H1 (cell line): ENCODE measurements around the gene ZNF592. TPM values are rescaled to one million over a fixed set of nuclear protein-coding genes. Genes with fewer than 3 reads are reported as not detected.

Source experiments
- CTCF ChIA-PET: fragments of 300-600 bp; sonication (Branson Sonifier 250); formaldehyde crosslinking; loops from one replicate; lab custom pipeline; 2021; ENCODE audit not compliant: partially characterized antibody; lab: Charles Lee
- POLR2A ChIA-PET: fragments of 300-600 bp; sonication (Branson Sonifier 250); formaldehyde crosslinking; loops from one replicate; lab custom pipeline; 2021; ENCODE audit warnings: inconsistent platforms; ENCODE audit not compliant: partially characterized antibody; lab: Charles Lee
- DNase-seq, 2 experiments: peaks; one replicate each; pipeline versions ENCODE4 v3.0.0 to v3.0.0-alpha.2; 2010 to 2022; ENCODE audit warnings: low spot score in 2 of 2, low read depth in 1 of 2, mixed read lengths in 1 of 2
- FAIRE-seq: peaks from 2 replicates; lab custom pipeline; 2011; peaks lifted over from hg19 to GRCh38; lab: Jason Lieb, UNC
- H2AFZ ChIP-seq: 2 replicates; pipeline ENCODE4 v1.8.1; 2012; ENCODE audit warnings: low read length, inconsistent platforms
- H2AK5ac ChIP-seq: 2 replicates; pipeline ENCODE4 v1.6.1; 2013; ENCODE audit warnings: low read depth, low read length
- H2BK120ac ChIP-seq: replicated peaks from 2 replicates; pipeline ENCODE3; 2013; ENCODE audit warnings: low read depth, low read length, inconsistent platforms
- H2BK12ac ChIP-seq: 2 replicates; pipeline ENCODE4 v1.6.1; 2013; ENCODE audit warnings: low read depth, low read length
- H2BK15ac ChIP-seq: 2 replicates; pipeline ENCODE4 v1.6.1; 2013; ENCODE audit warnings: low read length
- H2BK20ac ChIP-seq: 2 replicates; pipeline ENCODE4 v1.6.1; 2013; ENCODE audit warnings: low read length
- H2BK5ac ChIP-seq: 2 replicates; pipeline ENCODE4 v1.6.1; 2013; ENCODE audit warnings: low read depth, low read length
- H3K14ac ChIP-seq: 2 replicates; pipeline ENCODE4 v1.6.1; 2013; ENCODE audit warnings: inconsistent platforms; ENCODE audit not compliant: insufficient read length
- H3K18ac ChIP-seq: 2 replicates; pipeline ENCODE4 v1.6.1; 2013; ENCODE audit warnings: low read length; ENCODE audit errors: extremely low read depth
- H3K23ac ChIP-seq: 2 replicates; pipeline ENCODE4 v1.6.1; 2013; ENCODE audit warnings: inconsistent platforms; ENCODE audit not compliant: insufficient read length
- H3K23me2 ChIP-seq: 2 replicates; pipeline ENCODE4 v1.6.1; 2013; ENCODE audit warnings: low read depth, low read length
- H3K27ac ChIP-seq: 2 replicates; pipeline ENCODE4 v1.6.1; 2011; ENCODE audit warnings: low read depth, low read length, inconsistent platforms
- H3K27me3 ChIP-seq, 4 experiments: replicated peaks in 1 of 4; 1 replicate in 1 of 4; 2 replicates in 3 of 4; pipeline versions ENCODE4 v1.6.1 to v1.8.1; 2011 to 2013; ENCODE audit warnings: low read length in 3 of 4, mild to moderate bottlenecking in 3 of 4, inconsistent platforms in 2 of 4, mixed read lengths in 2 of 4, moderate library complexity in 1 of 4; ENCODE audit not compliant: control insufficient read depth in 3 of 4, insufficient read depth in 3 of 4; ENCODE audit errors: extremely low read depth in 1 of 4
- H3K36me3 ChIP-seq, 4 experiments: 2 replicates each; pipeline versions ENCODE4 v1.6.1 to v1.8.1; 2011 to 2013; ENCODE audit warnings: mild to moderate bottlenecking in 4 of 4, low read length in 3 of 4, moderate library complexity in 2 of 4, control low read depth in 1 of 4, inconsistent platforms in 1 of 4; ENCODE audit not compliant: insufficient read depth in 4 of 4, control insufficient read depth in 2 of 4
- H3K4ac ChIP-seq: replicated peaks from 2 replicates; pipeline ENCODE3; 2013; ENCODE audit warnings: low read length, low read depth, mixed read lengths, inconsistent platforms; ENCODE audit not compliant: insufficient read length
- H3K4me1 ChIP-seq, 4 experiments: replicated peaks in 1 of 4; 1 replicate in 1 of 4; 2 replicates in 3 of 4; pipeline versions ENCODE4 v1.6.1 to v1.8.1; 2011 to 2013; ENCODE audit warnings: low read length in 3 of 4, inconsistent platforms in 2 of 4, mixed read lengths in 1 of 4; ENCODE audit not compliant: insufficient read depth in 4 of 4, control insufficient read depth in 3 of 4
- H3K4me2 ChIP-seq, 2 experiments: 2 replicates each; pipeline versions ENCODE4 v1.6.1 to v1.8.1; 2011 to 2013; ENCODE audit warnings: low read depth in 2 of 2, low read length in 2 of 2, control low read depth in 1 of 2, inconsistent platforms in 1 of 2, mild to moderate bottlenecking in 1 of 2; ENCODE audit not compliant: insufficient read depth in 1 of 2
- H3K4me3 ChIP-seq, 4 experiments: fragments of 200-600, 300-600 bp in 1 of 4; sonication (generic), shearing (Covaris generic), sonication (Bioruptor Twin) in 1 of 4; 2 replicates each; pipeline versions ENCODE4 v1.5.1 to v1.8.1; 2011 to 2016; ENCODE audit warnings: low read length in 4 of 4, low read depth in 3 of 4, control low read depth in 2 of 4, inconsistent platforms in 2 of 4, mild to moderate bottlenecking in 2 of 4, mixed read lengths in 1 of 4, moderate library complexity in 1 of 4; ENCODE audit not compliant: insufficient read depth in 2 of 4; ENCODE audit errors: extremely low read depth in 1 of 4
- H3K56ac ChIP-seq: replicated peaks from 2 replicates; pipeline ENCODE3; 2013; ENCODE audit warnings: low read depth, mild to moderate bottlenecking, mixed read lengths, low read length, inconsistent platforms; ENCODE audit not compliant: insufficient read length
- H3K79me1 ChIP-seq: 2 replicates; pipeline ENCODE4 v1.6.1; 2013; ENCODE audit warnings: low read depth, low read length, control low read depth
- H3K79me2 ChIP-seq, 2 experiments: 2 replicates each; pipeline versions ENCODE4 v1.6.1 to v1.8.1; 2012 to 2013; ENCODE audit warnings: low read length in 2 of 2, mild to moderate bottlenecking in 2 of 2, inconsistent platforms in 1 of 2; ENCODE audit not compliant: insufficient read depth in 2 of 2, control insufficient read depth in 1 of 2
- H3K9ac ChIP-seq, 4 experiments: replicated peaks in 1 of 4; 1 replicate in 1 of 4; 2 replicates in 3 of 4; pipeline versions ENCODE4 v1.6.1 to v1.8.1; 2011 to 2013; ENCODE audit warnings: low read depth in 3 of 4, low read length in 3 of 4, control low read depth in 2 of 4, mild to moderate bottlenecking in 2 of 4, moderate library complexity in 2 of 4, inconsistent platforms in 1 of 4; ENCODE audit errors: extremely low read depth in 1 of 4
- H3K9me3 ChIP-seq, 2 experiments: 2 replicates each; pipeline versions ENCODE4 v1.6.1 to v1.8.1; 2012 to 2013; ENCODE audit warnings: mild to moderate bottlenecking in 2 of 2, moderate library complexity in 2 of 2, control low read depth in 1 of 2, inconsistent platforms in 1 of 2, low read depth in 1 of 2, low read length in 1 of 2, mixed read lengths in 1 of 2; ENCODE audit not compliant: insufficient read depth in 2 of 2
- H4K20me1 ChIP-seq, 2 experiments: replicated peaks in 1 of 2; 2 replicates each; pipeline versions ENCODE3 to v1.8.1; 2011 to 2013; ENCODE audit warnings: inconsistent platforms in 2 of 2, low read length in 2 of 2, mild to moderate bottlenecking in 1 of 2; ENCODE audit not compliant: insufficient read depth in 2 of 2, control insufficient read depth in 1 of 2
- H4K5ac ChIP-seq: 2 replicates; pipeline ENCODE4 v1.6.1; 2013; ENCODE audit warnings: low read length, low read depth, mixed read lengths, inconsistent platforms; ENCODE audit not compliant: insufficient read length
- H4K8ac ChIP-seq: 2 replicates; pipeline ENCODE4 v1.8.0; 2013; ENCODE audit warnings: mild to moderate bottlenecking, moderate library complexity, low read length, inconsistent platforms; ENCODE audit not compliant: insufficient read depth; ENCODE audit errors: extremely low read depth
- H4K91ac ChIP-seq: replicated peaks from 2 replicates; pipeline ENCODE3; 2013; ENCODE audit warnings: low read length, mixed read lengths, inconsistent platforms; ENCODE audit not compliant: insufficient read length
- BCL11A ChIP-seq, 2 experiments: IDR thresholded peaks; one replicate each; pipeline ENCODE4 v1.6.1; 2011; ENCODE audit warnings: low read depth in 2 of 2, low read length in 2 of 2, mild to moderate bottlenecking in 2 of 2
- CBX8 ChIP-seq: fragments of 300-800, 300-1000 bp; sonication (generic); IDR thresholded peaks from 2 replicates; pipeline ENCODE4 v1.7.1; 2016; ENCODE audit warnings: low read depth, low read length, borderline replicate concordance
- CHD2 ChIP-seq: IDR thresholded peaks from 2 replicates; pipeline ENCODE4 v1.6.1; 2012; ENCODE audit warnings: low read length, improper control_type of control experiment
- EP300 ChIP-seq, 2 experiments: IDR thresholded peaks; 1 replicate in 1 of 2; 2 replicates in 1 of 2; pipeline ENCODE4 v1.6.1; 2011 to 2012; ENCODE audit warnings: low read depth in 2 of 2, low read length in 2 of 2, mild to moderate bottlenecking in 2 of 2, borderline replicate concordance in 1 of 2, inconsistent platforms in 1 of 2, moderate library complexity in 1 of 2
- RXRA ChIP-seq: IDR thresholded peaks from 2 replicates; pipeline ENCODE4 v1.6.1; 2011; ENCODE audit warnings: low read depth, mild to moderate bottlenecking, low read length, moderate library complexity; ENCODE audit not compliant: insufficient read depth
- WGBS, 2 experiments: shearing (Covaris generic) in 1 of 2; methylation state at CpG; one replicate each; pipeline versions ENCODE4 v1.1.6 to v1.1.7; 2013 to 2015; ENCODE audit warnings: low lambda C conversion rate in 2 of 2, mixed read lengths in 2 of 2, inconsistent platforms in 1 of 2, low coverage in 1 of 2, missing lambda C conversion rate in 1 of 2; ENCODE audit not compliant: insufficient replicate concordance in 2 of 2, insufficient coverage in 1 of 2, insufficient read length in 1 of 2; ENCODE audit errors: extremely low coverage in 1 of 2, missing lambda C conversion rate in 1 of 2; 5-methylcytosine and 5-hydroxymethylcytosine counted together
- polyA plus RNA-seq, 7 experiments: library from polyadenylated mRNA; depleted of rRNA in 3 of 7; stranded (reverse) in 5 of 7; unstranded in 2 of 7; fragments of >200 nt in 5 of 7; fragments of 200-250 nt in 2 of 7; gene quantifications; 1 replicate in 5 of 7; 2 replicates in 1 of 7; 4 replicates in 1 of 7; pipeline versions ENCODE4 v1.2.1 to v1.2.3, GENCODE V29; 2011 to 2013; ENCODE audit warnings: missing spikeins in 2 of 7, mixed read lengths in 2 of 7
- total RNA-seq: library from RNA; stranded (reverse); fragmentation: NEBNext Ultra II Directional; extraction: Animal tissue kit (Norgen Biotek cat#: 25700); gene quantifications from 2 replicates; pipeline ENCODE4 v1.2.1, GENCODE V29; 2021

Gene ZNF592
- total and polyA plus RNA-seq, 2 of the 8 experiments (the other 6 are each of a cell fraction or from before 2014, with no cell fraction given): 14.2 to 33.0 TPM

DNA sequence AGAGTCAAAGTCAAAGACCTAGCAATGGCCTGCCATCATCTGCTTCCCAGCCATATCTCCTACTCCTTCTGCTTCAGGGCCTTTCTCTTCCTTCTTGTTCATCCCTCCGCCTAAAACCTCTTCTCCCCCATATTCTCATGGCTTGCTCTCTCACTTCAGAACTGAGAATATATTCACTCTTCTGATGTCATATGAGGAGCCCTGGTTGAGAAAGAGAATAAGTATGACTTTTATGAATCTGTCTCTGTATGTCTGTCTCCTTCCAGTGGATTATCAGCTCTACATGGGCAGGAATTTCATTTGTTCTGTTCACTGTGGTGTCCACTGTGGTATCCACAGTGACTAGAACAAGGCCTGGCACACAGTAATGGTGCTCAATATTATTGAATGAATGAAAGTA lies 11.8 kb downstream of the ZNF592 start:
- Histone ChIP-seq H2BK12ac (no peak overlapping the region), H3K27me3 (no peaks in the 10 kb centered on the region), H4K5ac (no peak overlapping the region), H3K79me1 (peaks cover 13% of the 10 kb centered on the region), H3K36me3 (no peaks in the 10 kb centered on the region), H2BK15ac (no peak overlapping the region), H2AFZ (no peak overlapping the region), H3K4ac (no peak overlapping the region), H3K14ac (no peak overlapping the region), H3K4me1 (peaks cover 0 to 2% (median 0%) of the 10 kb centered on the region in 4 experiments; a peak in 1 of 7 replicates), H3K79me2 (peaks cover 15 to 92% of the 10 kb centered on the region in 2 experiments), H3K56ac (no peak overlapping the region), H2AK5ac (no peak overlapping the region), H3K4me3 (no peak overlapping the region), H2BK5ac (no peak overlapping the region), H3K23me2 (no peaks in the 10 kb centered on the region), H4K8ac (no peak overlapping the region), H2BK120ac (no peak overlapping the region), H3K23ac (no peak overlapping the region), H3K4me2 (no peak overlapping the region), H3K9ac (no peak overlapping the region), H3K9me3 (no peaks in the 10 kb centered on the region), H3K27ac (no peak overlapping the region), H3K18ac (no peak overlapping the region), H2BK20ac (no peak overlapping the region), H4K20me1 (peaks cover 3 to 6% of the 10 kb centered on the region in 2 experiments), H4K91ac (no peak overlapping the region)
- FAIRE-seq (no peak), DNase-seq (no peak)
- WGBS, 2 experiments: 100% methylated on average over 1 of the region's 1 CpG; no CpG with 5 or more reads in 1 of the 2 experiments
- ChIA-PET CTCF (no interaction called here), POLR2A (interaction anchor here (0.6 kb wide), 1 partner anchor 64 kb away, joined by 3 read pairs; no protein-coding TSS in a partner anchor)
- TF ChIP-seq BCL11A (IDR thresholded peaks at IDR 0.05; ENCODE audit: low read depth in 2 of 2, low read length in 2 of 2) (no peak), CHD2 (no peak), CBX8 (no peak), RXRA (no peak), EP300 (IDR thresholded peaks at IDR 0.05; ENCODE audit: borderline replicate concordance in 1 of 2, low read depth in 2 of 2, low read length in 2 of 2) (no peak)
